HG03103 (cell line): Measurements from ENCODE around the gene PRCC.

Source experiments
- ATAC-seq: cut with Tn5 transposase; IDR thresholded peaks from one replicate; pipeline ENCODE4 v1.9.1; 2021; ENCODE audit warnings: low read depth; ENCODE audit not compliant: unreplicated experiment

Gene PRCC

DNA sequence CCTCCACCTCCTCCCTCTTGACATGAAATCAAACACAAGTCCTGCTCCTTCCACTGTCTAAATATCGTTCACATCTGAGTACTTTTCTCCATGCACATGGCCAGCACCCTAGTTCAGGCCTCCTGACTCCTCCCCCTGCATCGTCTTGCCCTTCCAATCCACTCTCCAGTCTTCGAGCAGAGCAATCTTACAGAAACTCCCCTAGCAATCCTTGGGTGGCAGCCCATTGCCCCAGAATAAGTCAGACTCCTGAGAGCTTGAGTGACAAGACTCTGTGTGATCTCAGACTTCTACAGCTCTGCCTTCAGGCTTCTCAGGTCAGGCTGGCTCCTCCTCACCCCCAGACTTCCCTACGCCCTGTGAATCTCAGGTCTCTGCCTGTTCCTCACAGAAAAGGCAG lies 43.8 kb downstream of the PRCC start:
- ATAC-seq = no peak

DNA sequence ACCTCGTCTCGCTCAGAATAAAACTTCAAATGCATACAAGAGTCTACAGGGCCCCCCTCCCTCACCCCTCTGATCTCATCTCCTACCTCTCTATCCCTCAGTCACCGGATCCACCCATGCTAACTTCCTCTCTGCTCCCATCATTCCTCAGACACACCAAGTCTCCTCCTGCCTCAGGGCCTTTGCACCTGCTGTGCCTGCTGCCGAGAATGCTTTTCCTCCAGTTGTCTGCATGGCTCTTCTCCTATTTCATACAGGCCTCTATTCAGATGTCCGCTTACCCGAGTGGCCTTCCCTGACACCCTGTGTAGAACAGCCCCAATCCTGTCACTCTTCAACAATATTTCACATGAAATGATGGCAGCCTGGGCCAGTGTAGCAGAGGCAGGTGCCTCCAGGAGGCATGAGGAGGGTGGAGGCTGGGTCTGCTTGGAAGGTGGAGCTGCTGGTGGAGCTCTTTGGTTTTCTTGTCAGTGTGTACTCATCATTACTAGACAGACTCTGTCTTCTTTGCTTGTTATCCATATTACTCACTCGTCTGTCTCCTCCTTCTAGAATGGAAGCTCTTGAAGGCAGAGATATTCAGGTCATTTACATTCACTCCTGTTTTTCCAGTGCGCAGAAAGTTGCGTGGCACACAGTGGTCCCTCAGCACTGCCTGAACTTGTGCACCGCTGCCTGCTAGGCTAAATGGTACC lies 45.1 kb downstream of the PRCC start:
- no peak for ATAC-seq

DNA sequence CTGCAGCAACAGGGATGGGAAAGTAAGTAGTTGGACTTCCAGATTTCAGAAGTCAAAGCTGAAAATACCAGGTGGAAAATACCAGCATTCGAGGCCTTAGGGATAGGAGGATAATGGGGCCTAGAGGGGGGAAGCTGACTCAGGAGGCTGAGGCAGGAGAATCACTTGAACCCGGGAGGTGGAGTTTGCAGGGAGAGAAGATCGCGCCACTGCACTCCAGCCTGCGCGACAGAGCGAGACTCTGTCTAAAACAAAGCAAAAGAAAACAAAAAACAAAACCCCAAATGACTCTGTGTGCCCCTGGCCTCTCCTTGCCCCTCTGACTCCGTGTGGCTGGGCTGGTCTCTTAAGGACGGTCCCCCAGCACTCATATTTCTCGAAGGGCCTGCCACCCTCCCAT lies 46.0 kb downstream of the PRCC start:
- ATAC-seq = no peak

DNA sequence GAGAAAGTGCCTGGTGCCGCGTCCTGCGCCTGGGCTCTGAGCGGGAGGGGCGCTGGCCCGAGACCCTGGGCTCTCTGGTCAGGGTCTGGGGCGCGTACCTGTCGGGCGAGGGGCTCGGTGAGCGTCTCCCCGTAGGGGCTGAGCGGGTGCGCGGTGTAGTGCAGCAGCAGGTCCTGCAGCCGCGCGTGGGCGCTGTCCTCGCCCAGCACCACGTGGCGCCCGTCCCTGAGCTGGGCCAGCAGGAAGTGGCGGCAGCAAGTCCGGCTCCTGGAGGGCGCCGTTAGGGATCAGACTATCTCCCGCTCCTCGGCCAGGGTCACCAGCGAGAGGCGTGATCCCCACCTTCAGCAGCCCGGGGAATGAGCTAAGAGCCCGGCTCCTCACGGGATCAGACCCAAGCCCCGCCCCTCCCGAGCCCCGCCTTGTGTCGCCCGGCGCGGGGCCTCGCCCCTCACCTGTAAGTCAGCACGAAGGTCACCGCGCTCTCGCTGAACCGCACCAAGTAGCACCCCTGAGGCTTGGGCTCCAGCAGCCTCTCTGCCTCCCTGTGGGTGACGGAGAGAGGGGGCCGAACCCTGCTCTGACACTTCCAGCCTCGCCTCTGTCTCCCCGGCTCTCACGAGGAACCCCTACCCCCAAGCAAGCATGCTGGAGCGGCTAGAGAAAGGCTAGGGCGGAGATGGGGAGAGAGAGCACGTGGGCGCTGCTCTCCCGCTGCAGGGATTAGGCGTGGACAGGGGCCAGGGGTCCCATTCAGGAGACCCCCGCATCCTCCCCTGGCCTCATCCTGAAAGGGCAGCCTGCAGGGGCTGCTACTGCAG lies 46.6 kb downstream of the PRCC start:
- no peak for ATAC-seq

DNA sequence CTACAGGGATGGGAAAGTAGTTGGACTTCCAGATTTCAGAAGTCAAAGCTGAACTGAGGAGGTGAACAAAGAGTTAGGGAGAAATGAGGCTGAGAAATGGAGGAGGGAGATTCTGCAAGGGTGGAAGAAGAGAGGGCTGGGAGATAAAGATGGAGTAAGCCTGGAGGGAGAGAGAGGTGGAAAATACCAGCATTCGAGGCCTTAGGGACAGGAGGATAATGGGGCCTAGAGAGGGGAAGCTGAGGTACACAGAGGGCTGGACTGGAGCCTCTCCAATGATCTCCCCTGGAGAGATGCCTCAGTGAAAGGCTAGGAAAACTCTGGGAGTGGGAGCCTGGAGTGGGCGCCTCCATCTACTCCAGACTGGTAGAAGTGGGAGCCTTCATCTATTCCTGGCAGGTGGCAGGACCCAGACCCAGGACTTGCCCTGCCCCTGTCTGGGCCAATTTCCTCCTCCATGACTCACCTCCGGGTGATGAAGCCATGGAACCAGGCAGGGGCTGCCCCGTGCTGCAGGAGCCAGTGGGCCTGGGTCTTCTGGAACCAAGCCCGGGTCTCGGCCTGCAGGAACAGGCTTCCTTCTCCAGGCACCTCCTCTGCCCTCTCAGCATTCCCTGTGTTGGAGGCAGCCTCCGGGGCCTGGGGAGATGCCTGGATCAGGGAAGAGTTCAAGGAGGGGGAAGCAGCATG lies 47.4 kb downstream of the PRCC start:
- ATAC-seq = no peak

DNA sequence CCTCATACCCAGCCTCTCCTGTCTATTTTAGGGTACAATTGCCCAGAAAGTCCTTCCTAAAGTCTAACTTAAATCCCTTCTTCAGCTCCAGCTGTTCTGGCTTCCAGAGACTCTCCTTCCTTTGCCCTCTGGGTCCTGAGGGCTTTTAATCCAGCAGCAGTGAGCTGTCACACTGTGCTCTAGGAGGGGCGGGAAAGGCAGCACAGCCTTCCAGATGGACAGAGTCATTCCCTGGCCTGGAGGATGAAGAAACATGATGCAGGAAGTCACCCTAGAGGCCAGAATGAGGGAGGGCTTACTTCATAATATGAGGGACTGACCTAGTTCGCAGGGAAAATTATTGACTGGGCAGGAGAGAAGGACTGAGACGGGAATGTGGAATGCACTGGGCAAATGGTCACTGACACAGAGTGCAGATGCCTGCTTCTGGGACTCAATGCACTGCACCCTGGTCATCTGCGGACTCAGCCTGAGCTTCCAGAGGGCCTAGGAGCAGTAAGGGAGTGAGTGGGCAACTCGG lies 48.0 kb downstream of the PRCC start:
- ATAC-seq = no peak

DNA sequence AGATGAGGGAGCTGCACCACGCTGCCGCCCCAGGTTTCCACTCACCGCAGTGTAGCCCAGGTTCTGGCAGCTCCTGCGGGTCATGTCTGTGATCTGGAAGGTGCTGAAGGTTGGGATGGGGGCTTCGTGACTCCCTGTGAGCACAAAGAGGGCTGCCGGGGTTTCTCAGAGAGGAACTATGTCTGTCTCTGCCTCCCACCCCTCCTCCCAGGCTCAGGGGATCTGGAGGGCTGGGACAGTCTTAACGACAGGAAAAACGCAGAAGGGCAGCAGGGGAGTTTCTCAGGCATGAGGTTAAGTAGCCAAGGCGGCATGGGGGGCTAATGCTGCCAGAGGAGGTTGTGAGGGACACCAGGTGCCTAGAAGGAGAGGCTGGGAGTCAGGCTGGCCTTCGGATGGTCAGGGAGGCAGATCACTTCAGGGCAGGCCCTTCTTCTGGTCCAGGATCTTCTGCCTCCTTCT lies 48.7 kb downstream of the PRCC start:
- no peak for ATAC-seq

DNA sequence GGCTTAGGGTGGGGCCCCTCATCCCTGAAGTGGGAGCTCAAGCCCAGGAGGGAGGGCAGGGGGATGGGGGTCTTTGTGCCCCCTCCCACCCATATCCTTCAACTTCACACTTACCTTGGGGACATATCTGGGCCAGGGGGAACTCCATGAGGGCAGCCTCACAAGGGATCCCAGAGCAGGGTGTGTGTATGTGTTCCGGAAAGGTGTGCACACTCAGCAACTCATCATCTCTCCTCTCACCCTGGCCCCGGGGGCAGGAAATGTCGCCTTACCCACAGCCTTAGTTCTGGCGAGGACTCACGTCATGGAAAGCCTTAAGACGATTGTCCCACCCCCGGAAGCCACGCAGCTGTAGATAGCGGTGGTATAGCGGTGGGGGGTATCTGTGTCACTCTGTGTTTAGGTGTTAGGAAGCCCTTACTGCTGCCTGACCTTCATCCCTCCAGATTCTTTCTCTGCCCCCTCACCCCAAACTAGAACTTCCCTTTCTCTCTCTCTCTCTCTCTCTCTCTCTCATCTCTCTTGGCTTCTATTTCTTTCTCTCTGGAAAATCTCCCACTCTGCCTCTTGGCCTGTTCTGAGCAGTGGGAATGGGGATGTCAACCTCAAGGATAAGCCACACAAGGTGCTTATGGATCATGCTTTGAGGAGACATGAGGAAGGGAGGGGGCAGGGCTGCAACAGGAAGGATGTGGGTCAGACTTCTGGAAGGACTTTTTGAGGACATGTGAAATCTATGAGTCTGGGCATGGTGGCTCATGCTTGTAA lies 49.4 kb downstream of the PRCC start, which contains the start of gene SH2D2A:
TSS of gene SH2D2A (minus strand) at position 288 of the 768 bp plus-strand sequence. CDS start at position 148, 140 bp downstream.
- ATAC-seq = no peak

DNA sequence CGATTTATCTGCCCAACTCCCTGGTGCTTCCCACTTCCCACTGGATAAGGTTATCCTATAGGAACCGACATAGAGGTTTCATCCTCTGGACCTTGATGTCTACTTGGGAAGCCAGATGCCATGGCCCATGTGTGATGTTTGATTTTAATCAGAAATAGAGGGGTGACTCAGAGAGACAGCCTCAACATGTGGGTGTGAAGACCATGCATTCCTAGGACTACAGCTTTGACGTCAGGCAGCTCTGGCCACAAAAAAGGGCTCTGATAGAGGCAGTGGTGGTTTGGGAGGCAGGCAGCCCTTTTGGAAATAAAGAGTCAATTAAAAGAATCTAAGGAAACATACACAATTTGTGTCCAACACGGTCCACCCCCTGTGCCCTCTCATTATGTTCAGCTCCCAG lies 54.5 kb downstream of the PRCC start:
- ATAC-seq = no peak

DNA sequence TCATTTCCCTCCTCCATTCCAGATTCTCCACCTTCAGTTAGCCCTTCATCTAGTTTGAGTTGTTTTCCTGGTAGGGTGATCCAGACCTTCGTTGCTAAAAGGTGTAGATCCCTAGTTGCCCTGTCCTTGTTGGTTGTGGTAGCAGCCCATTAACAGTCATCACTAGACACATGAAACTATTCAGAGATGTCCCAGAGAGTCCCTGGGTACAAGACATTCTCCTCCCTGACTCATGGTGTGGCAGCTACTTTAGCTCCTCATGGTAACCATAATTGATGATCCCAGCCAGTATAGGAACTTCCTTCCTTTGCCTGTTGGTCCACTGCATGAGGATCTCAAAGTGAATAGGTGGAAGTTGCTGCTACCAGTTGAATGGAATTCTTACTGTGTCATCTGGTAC lies 55.3 kb downstream of the PRCC start:
- no peak for ATAC-seq

DNA sequence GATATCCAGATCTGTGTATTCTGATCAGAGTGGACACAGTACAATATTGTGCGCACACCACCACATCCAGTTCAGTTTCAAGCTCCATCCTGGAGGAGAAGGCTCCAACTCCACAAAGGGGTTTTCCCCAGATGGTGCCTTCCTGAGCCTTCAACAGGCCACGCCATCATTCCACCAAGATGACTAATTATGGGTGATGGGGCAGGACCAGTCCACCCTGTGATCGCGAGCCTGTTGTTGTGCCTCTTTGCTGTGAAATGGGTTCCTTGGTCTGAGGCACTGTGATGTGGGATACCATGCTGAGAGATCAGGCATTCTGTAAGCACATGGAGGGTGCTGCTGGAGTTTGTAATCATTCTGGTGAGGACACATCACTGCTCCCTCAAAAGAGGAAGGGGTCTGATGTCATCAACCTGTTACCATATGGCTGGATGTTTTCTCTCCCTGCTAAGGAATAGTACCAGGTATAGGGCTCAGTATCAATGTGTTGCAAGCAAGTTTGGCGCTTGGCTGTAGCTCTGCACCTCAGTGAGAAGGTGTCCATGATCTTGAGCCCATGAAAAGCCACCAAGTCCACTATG lies 56.0 kb downstream of the PRCC start:
- no peak for ATAC-seq

DNA sequence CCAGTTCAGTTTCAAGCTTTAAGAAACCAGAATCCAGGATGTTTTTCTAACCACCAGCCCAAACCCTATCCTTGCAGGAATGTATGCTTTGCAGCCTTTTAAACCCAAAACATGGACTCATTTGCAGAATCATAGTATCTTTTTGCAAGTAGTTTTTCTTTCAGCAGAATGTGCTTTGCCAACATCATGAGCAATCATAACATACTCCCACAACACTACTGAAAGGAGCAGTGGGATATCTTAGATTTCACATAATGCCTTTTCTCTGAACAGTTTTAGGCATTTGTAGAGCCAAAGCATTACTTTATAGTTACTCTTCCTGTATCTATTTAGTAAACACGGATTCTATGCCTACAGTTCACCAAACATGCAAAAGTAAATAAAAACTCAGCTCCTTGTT lies 59.3 kb downstream of the PRCC start:
- ATAC-seq = no peak

DNA sequence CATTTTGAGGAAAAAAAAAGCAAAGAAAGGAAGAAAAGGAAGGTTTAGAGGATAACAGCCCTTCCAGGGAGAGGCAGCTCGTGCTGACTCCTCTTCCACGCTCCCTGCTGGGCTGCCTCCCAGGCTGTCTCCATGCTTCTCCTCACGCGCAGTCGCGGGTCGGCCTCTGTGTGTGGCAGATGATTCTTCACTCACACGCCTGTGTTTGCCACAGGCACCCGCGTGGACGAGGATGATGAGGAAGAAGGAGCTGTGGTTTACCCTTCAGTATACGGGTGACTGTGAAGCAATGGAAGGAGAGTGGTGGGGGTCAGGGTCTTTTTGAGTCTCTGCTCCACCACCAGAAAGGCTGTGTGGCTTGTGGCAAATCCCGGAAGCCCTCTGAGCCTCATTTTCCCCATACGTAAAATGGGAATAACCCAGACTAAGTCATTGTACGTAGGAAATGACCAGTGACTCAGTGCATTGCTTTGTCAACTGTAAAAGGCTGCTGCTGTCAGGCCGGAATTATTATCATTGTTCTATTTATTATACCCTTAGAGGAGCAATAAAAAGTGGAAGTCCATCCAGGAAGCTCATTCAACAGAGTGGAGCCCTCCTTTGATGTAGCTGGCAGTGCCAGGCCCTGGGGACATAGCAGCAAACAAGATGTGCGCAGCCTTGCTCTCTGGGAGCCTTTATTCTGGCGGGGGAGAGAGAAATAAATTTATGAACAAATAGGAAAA lies 61.2 kb downstream of the PRCC start:
- no peak for ATAC-seq

DNA sequence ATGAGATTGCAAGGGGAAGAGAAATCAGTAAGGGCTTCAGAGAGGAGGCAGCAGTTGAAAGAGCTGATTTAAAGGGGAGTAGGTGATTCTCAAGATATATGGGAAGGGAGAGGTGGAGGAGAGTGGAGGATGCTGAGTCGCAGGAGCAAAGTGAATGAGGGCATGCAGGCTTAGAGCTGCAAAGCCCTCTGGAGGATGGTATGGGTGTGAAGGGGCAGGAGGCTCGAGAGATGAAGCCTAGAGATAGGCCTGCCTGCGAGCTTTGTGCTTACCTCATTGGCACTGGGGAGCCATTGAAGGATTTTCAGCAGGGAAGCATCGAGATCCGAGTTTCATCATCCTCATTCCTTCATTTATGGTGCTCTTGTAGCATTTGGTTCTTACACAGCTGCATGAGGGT lies 65.1 kb downstream of the PRCC start:
- no peak for ATAC-seq

DNA sequence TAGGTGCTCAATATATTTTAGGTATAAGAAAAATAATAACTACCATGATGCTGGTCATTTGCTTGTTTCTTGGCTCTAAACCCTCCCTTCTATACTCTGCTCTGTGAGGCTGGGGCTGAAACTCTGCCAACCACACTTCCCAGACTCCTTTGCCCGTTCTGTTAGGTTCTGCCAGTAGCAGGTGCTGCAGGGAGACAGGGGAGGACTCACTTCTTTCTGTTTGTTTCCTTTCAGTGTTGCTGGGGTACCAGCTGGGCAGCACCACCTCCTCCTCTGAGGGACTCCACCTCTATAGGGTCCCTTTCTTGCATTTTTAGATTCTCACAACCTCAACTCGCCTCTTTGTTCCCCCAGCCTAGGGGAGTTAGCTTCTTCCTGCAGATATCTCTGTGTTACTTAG lies 66.3 kb downstream of the PRCC start:
- ATAC-seq = no peak

DNA sequence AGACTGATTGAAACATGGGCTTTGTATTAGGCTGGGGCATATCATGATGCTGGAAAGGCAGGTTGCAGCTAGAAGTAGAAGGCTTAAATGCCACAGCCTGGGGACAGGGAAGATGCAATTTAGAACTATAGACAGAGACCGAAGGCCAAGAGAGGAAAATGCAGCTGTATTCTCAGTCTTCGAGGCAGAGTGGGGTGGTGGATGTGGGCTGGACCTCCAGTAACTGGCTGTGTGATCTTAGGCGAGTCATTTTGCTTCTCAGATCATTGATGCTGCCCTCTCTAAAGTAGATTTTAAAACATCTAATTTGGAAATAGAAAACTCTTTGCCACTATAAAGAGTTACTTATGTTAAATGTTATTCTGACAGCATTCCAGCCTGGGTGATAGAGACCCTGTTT lies 67.0 kb downstream of the PRCC start:
- ATAC-seq = no peak

DNA sequence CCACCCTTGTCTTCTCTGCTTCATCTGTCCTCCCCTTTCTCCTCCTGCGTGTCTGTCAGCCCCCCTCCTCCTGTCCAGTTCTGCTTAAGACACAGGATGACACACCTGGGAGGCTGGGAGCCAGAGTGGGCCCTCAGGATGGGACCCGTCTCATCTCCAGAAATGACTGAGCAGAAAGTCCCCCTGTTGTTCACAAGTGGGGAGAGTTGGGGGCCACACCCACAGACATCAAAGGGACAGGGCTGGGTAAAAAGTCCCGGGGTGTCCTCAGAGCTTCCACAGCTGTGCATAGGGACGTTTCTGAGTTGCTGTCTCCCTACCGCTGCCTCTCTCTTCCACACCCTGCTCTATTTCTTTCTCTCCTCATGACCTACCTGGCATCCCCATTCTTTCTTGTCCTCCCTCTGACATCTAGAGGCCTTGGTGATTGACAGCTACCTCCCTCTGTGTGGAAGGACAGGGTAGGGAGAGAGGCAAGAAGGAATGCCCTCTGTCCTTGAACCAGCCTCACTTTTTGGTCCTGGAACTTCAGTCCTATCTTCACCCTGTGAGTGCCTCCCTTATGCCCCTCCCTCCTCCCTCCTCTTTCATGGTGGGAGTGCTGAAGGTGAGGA lies 68.8 kb downstream of the PRCC start:
- no peak for ATAC-seq

DNA sequence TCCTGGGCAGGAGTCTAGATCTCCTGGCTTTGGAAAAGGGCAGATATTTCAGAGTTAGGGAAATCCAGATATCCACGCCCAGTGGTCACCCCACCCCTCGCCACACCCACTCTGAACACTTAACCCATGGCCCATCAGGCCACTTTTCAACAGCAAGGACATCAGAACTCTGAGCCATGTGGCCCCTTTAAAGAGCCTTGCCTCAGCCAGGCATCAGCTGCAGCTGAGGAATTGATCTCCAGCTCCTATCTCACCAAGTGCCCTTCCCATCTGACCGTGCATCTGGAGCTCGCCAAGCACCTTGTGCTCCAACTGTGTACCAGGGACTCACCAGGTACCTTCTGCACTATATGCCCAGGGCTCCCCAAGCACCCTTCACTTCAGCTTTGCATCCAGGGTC lies 69.6 kb downstream of the PRCC start:
- ATAC-seq = no peak

DNA sequence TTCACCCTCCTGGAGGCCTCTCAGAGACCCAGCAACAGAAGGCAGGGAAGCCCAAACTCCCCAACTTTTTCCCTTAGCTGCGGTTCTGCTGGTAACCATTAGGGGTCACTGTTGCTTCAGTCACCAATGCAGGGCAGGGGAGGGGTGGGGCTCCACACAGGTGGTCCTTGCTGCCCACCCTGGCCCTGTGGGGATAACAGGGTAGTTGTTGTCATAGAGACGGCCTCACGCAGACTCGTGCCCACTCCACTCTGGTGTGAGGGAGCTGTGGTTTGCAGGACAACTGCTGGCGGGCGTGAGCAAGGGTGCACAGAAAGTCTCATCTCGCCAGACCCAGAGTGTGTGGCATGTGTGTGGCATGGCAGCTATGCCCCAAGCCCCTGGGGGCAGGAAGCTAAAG lies 71.6 kb downstream of the PRCC start:
- no peak for ATAC-seq
